ENCODE data around the gene ANKMY1.
"Not testable (repeated sequence)": the region's sequence is repeated elsewhere in the genome, so short reads cannot be mapped to it uniquely, and the experiment has no call there.

The ANKMY1 gene

DNA sequence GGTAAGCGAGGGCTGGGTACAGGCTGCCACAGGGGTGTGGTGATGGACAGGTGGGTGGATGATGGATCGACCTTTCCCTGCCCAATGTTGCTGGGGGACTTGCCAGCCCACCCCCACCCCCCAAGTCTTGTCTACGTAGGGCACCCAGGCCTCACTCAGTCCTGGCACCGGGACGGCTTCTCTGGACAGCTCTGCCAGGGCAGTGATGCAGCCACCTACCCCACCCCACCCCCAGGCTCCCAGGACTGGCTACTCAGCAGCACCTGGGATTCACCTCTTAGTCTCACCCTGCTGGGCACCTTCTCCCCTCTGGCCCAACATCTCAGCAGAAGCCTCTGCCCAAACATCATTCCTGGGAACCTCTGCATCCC lies 55.7 kb downstream of the ANKMY1 start:
- no peaks in the 10 kb centered on the region for H3K9me3 ChIP-seq (ENCODE audit: control insufficient read depth, low read length)
- 92 to 97% methylated on average over 5 of the region's 5 CpGs for WGBS, 2 experiments
- no peak overlapping the region for H3K27ac ChIP-seq (ENCODE audit: insufficient read depth, low read depth, low read length, poor library complexity, severe bottlenecking)
- H3K27me3 ChIP-seq (ENCODE audit: control insufficient read depth, insufficient read depth, low read length, poor library complexity, severe bottlenecking) = no peaks in the 10 kb centered on the region
- no peaks in the 10 kb centered on the region for H3K4me1 ChIP-seq (ENCODE audit: control insufficient read depth, insufficient read depth, low read length)
- H3K36me3 ChIP-seq (ENCODE audit: control insufficient read depth, insufficient read depth, low read length) = no peaks in the 10 kb centered on the region
- no peak overlapping the region for H3K4me3 ChIP-seq (ENCODE audit: insufficient read depth, low read depth, low read length)

DNA sequence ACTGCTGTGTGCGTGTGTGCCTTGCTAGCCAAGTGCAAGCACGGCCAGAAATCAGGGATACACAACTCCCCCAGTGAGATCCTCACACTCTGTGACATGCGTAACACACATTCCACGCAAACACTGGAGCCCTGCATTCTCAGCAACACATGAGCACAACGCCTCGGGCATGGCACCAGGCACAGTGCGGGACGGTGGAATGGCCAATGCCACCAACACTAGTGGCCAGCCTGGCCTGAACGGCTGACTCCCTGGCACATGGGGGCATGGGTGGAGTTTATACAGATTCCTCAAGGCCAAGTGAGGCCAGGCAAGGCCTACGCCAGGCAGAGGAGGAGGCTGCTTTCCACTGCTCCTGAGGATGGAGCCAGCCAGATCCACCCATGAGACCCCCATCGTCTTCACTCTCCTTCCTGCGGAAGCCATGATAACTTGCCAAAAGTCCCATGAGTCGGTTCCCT lies 56.2 kb downstream of the ANKMY1 start:
- H3K9me3 ChIP-seq (ENCODE audit: control insufficient read depth, low read length) = no peaks in the 10 kb centered on the region
- no peaks in the 10 kb centered on the region for H3K27me3 ChIP-seq (ENCODE audit: control insufficient read depth, insufficient read depth, low read length, poor library complexity, severe bottlenecking)
- no peak overlapping the region for H3K27ac ChIP-seq (ENCODE audit: insufficient read depth, low read depth, low read length, poor library complexity, severe bottlenecking)
- H3K36me3 ChIP-seq (ENCODE audit: control insufficient read depth, insufficient read depth, low read length) = no peaks in the 10 kb centered on the region
- no peaks in the 10 kb centered on the region for H3K4me1 ChIP-seq (ENCODE audit: control insufficient read depth, insufficient read depth, low read length)
- H3K4me3 ChIP-seq (ENCODE audit: insufficient read depth, low read depth, low read length) = no peak overlapping the region
- 88 to 90% methylated on average over 13 of the region's 13 CpGs for WGBS, 2 experiments

DNA sequence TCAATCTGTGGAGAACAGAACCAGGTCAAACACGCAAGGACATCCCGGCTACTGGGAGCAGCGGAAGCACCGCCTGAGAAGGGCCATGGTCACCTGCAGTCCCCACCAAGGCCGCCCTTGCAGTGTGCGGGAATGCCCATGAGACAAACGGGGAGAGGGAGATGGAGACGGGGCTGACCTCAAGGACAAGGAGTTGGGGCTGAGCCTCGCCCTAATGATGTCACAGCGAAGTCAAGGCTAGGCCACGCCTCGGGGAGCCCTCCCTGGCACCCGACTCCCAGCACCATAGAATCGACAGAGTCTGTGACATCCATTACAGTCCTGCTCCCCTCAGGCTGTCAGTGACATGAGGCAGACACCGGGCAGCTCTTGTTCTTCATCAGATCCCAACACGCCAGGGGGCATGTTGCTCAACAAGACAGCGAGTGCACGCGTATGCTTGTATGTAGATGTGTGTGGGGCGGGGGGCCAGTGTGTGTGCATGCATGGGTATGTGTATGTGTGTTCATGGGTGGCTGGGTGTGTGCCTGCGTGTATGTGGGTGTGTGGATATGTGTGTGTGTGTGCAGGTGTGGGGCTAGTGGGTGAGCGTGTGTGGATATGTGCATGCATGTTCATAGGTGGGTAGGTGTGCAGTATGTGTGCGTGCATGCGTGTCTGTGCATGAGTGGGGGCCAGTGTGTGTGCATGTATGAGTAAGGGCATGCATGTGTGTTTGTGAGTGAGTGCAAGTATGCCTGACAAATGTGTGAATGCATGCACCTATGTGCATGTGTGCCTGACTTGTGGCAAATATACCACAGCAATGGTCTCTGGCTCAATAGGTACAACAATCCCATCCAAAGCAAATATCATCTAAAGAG lies 57.0 kb downstream of the ANKMY1 start:
- H3K9me3 ChIP-seq (ENCODE audit: control insufficient read depth, low read length) = no peaks in the 10 kb centered on the region
- no peak overlapping the region for H3K27ac ChIP-seq (ENCODE audit: insufficient read depth, low read depth, low read length, poor library complexity, severe bottlenecking)
- H3K27me3 ChIP-seq (ENCODE audit: control insufficient read depth, insufficient read depth, low read length, poor library complexity, severe bottlenecking) = no peaks in the 10 kb centered on the region
- 94 to 96% methylated on average over 24 of the region's 24 CpGs for WGBS, 2 experiments
- no peak overlapping the region for H3K4me3 ChIP-seq (ENCODE audit: insufficient read depth, low read depth, low read length)
- H3K4me1 ChIP-seq (ENCODE audit: control insufficient read depth, insufficient read depth, low read length) = no peaks in the 10 kb centered on the region
- H3K36me3 ChIP-seq (ENCODE audit: control insufficient read depth, insufficient read depth, low read length) = no peaks in the 10 kb centered on the region

DNA sequence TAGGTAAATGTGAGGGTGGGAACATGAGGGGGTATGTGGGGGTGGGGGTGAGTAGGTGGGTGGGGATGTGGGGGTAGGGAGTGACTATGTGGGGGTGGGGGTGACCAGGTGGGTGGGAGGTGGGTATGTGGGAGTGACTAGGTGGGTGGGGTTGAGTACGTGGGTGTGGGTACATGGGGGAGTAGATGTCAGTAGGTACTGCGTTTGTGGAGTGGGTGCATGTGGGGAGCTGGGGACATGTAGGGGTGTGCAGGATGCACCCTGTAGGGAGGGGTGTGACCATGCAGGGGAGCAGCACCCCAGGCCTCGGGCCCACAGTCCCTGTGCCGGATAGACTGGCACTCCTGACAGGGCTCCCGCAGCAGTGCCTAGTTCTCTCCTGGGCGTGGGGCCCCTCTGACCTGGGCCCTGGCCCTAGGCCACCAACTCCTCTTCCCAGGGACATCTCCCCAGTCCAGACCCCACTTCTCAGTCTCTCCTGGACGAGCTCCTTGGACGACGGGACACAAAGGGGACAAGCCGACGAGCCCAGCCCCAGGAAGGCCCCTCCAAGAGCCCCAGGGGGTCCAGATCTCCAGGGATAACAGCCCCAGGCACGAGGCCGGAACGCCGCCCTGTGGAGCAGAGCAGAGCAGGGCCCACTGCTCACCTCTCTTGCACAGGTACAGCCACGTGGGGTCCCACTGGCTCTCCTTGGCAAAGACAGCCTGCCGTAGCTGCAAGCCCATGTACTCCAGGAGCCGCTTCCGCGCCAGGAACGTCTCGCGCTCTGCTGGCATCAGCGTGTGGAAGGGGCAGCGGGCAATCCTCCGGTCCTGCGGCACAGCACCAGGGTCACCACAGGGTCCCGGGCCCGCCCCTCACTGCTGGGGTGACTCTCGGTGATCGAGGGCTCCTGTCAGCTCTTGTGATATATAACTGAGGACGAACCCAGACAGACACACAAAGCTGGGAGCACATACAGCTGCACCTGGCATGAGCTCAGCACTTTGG lies 58.2 kb downstream of the ANKMY1 start:
- Histone ChIP-seq H3K9me3 (ENCODE audit: control insufficient read depth, low read length) (no peaks in the 10 kb centered on the region), H3K27ac (ENCODE audit: insufficient read depth, low read depth, low read length, poor library complexity, severe bottlenecking) (no peak overlapping the region), H3K4me3 (ENCODE audit: insufficient read depth, low read depth, low read length) (no peak overlapping the region), H3K27me3 (ENCODE audit: control insufficient read depth, insufficient read depth, low read length, poor library complexity, severe bottlenecking) (no peaks in the 10 kb centered on the region), H3K4me1 (ENCODE audit: control insufficient read depth, insufficient read depth, low read length) (no peaks in the 10 kb centered on the region), H3K36me3 (ENCODE audit: control insufficient read depth, insufficient read depth, low read length) (no peaks in the 10 kb centered on the region)
- WGBS, 2 experiments = 91% methylated on average over 32 of the region's 32 CpGs

DNA sequence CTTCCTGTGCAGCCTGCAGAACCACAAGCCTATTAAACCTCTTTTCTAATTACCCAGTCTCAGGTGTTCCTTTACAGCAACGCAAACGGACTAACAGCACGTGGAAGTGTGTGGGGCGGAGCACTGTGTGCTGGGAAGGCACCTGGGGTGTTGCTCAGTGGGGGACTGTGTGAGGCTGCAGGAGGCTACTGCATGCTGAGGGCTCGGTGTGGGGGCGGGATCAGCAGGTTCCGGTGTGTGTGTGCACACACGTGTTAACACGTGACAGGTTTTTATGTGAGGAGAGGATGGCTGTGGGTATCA lies 58.9 kb downstream of the ANKMY1 start:
- Histone ChIP-seq H3K27ac (ENCODE audit: insufficient read depth, low read depth, low read length, poor library complexity, severe bottlenecking) (no peak overlapping the region), H3K4me1 (ENCODE audit: control insufficient read depth, insufficient read depth, low read length) (no peaks in the 10 kb centered on the region)
- 93 to 96% methylated on average over 9 of the region's 9 CpGs for WGBS, 2 experiments

DNA sequence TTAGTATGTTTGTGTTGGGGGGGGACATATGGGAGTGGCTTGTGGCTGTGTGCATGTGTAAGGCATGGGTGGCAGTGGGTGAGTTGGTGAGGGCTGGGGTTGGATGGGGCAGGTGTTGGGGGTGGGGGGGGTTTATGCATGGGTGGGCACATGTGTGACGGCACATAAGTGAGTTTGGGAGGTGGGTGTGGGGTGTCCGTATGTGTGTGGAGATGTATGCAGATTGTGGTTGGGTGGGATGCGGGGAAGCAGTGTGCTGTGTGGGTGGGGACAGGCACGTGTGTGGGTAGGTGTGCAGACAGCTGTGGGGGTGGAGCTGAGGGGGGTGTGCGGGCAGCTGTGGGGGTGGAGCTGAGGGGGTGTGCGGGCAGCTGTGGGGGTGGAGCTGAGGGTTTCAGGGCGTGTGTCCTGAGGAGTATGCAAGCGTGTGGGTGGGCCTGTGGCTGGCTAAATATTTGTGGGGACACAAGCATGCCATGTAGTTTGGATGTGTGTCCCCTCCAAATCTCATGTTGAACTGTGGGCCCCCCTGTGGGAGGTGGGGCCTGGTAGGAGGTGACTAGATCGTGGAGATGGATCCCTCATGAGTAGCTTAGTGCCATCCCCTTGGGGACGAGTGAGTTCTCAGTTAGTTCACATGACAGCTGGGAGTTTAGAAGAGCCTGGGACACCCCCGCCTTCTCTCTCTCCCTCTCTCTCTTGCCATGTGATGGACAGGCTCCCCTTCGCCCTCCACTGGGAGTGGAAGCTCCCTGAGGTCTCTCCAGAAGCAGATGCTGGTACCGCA lies 59.4 kb downstream of the ANKMY1 start:
- Histone ChIP-seq H3K4me1 (ENCODE audit: control insufficient read depth, insufficient read depth, low read length) (no peaks in the 10 kb centered on the region), H3K27ac (ENCODE audit: insufficient read depth, low read depth, low read length, poor library complexity, severe bottlenecking) (no peak overlapping the region), H3K27me3 (ENCODE audit: control insufficient read depth, insufficient read depth, low read length, poor library complexity, severe bottlenecking) (no peaks in the 10 kb centered on the region), H3K36me3 (ENCODE audit: control insufficient read depth, insufficient read depth, low read length) (no peaks in the 10 kb centered on the region), H3K4me3 (ENCODE audit: insufficient read depth, low read depth, low read length) (no peak overlapping the region), H3K9me3 (ENCODE audit: control insufficient read depth, low read length) (no peaks in the 10 kb centered on the region)
- 84 to 88% methylated on average over 13 of the region's 13 CpGs for WGBS, 2 experiments

More for the DNA sequence above, 58.9 kb downstream of the ANKMY1 start:
- no peak overlapping the region for H3K4me3 ChIP-seq (ENCODE audit: insufficient read depth, low read depth, low read length)
- H3K9me3 ChIP-seq (ENCODE audit: control insufficient read depth, low read length) = no peaks in the 10 kb centered on the region
- no peaks in the 10 kb centered on the region for H3K36me3 ChIP-seq (ENCODE audit: control insufficient read depth, insufficient read depth, low read length)
- no peaks in the 10 kb centered on the region for H3K27me3 ChIP-seq (ENCODE audit: control insufficient read depth, insufficient read depth, low read length, poor library complexity, severe bottlenecking)

DNA sequence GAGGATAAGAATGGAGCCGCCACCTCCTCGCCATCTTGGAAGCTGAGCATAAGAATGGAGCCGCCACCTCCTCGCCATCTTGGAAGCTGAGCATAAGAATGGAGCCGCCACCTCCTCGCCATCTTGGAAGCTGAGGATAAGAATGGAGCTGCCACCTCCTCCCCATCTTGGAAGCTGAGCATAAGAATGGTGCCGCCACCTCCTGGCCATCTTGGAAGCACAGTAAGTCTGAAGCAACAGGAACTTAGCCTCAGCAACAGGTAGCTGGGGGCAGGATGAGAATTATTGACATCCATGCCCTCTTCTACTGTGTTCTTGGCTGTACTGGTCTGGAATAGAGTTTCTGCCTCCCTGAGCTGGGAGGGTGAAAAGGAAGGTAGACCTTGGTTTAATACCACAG lies 60.7 kb downstream of the ANKMY1 start:
- not testable (repeated sequence) for H3K36me3 ChIP-seq (ENCODE audit: control insufficient read depth, insufficient read depth, low read length); H3K27me3 ChIP-seq (ENCODE audit: control insufficient read depth, insufficient read depth, low read length, poor library complexity, severe bottlenecking); H3K4me1 ChIP-seq (ENCODE audit: control insufficient read depth, insufficient read depth, low read length); H3K4me3 ChIP-seq (ENCODE audit: insufficient read depth, low read depth, low read length); H3K27ac ChIP-seq (ENCODE audit: insufficient read depth, low read depth, low read length, poor library complexity, severe bottlenecking); H3K9me3 ChIP-seq (ENCODE audit: control insufficient read depth, low read length)
- 86 to 87% methylated on average over 7 of the region's 7 CpGs for WGBS, 2 experiments

DNA sequence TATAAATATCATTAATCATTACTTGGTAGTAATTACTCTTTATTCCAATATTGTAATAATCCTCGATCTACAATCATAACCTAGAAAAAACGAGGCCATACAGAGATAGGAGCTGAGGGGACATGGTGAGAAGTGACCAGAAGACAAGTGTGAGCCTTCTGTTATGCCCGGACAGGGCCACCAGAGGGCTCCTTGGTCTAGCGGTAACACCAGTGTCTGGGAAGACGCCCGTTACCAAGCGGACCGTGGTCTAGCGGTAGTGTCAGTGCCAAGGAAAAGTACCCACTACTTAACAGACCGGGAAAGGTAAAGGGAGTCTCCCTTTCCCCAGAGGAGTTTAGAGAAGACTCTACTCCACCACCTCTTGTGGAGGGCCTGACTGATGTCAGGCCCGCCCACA lies 62.8 kb downstream of the ANKMY1 start:
- WGBS, 2 experiments = 59 to 65% methylated on average over 10 of the region's 11 CpGs
- not testable (repeated sequence) for H3K27me3 ChIP-seq (ENCODE audit: control insufficient read depth, insufficient read depth, low read length, poor library complexity, severe bottlenecking); H3K4me1 ChIP-seq (ENCODE audit: control insufficient read depth, insufficient read depth, low read length); H3K9me3 ChIP-seq (ENCODE audit: control insufficient read depth, low read length); H3K4me3 ChIP-seq (ENCODE audit: insufficient read depth, low read depth, low read length); H3K36me3 ChIP-seq (ENCODE audit: control insufficient read depth, insufficient read depth, low read length); H3K27ac ChIP-seq (ENCODE audit: insufficient read depth, low read depth, low read length, poor library complexity, severe bottlenecking)

DNA sequence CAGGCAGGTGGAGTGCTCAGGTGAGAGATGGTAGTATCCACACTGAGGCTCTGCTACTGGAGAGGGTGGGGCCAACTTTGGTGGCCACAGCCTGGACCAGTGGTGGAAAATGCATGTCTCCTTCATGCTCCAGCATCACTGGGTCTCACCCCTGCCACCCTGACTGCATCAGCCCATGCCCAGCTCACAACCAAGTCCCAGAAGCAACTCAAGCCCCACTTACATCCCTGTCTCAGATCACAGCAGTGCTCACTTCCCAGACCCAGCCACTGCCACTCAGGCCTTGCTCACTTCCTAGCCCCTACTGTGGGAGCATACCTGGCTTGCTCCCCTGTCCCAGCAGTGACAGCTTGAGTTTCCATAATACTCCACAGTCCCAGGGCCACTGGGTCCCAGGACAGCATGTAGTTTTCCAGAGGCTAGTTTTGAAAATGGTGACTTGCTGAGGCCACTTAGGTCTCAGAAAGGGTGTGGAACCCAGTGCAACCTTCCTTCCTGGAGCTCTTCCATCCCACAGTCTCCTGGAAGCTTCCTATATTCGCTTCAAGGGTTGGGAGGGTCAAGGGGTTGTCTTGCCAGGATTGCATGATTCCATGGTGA lies 63.5 kb downstream of the ANKMY1 start:
- Histone ChIP-seq H3K27ac (ENCODE audit: insufficient read depth, low read depth, low read length, poor library complexity, severe bottlenecking) (no peak overlapping the region), H3K9me3 (ENCODE audit: control insufficient read depth, low read length) (peaks cover 5% of the 10 kb centered on the region), H3K4me1 (ENCODE audit: control insufficient read depth, insufficient read depth, low read length) (no peaks in the 10 kb centered on the region), H3K4me3 (ENCODE audit: insufficient read depth, low read depth, low read length) (no peak overlapping the region), H3K27me3 (ENCODE audit: control insufficient read depth, insufficient read depth, low read length, poor library complexity, severe bottlenecking) (no peaks in the 10 kb centered on the region), H3K36me3 (ENCODE audit: control insufficient read depth, insufficient read depth, low read length) (no peaks in the 10 kb centered on the region)
- 88 to 100% methylated on average over 1 of the region's 1 CpG for WGBS, 2 experiments

All from ectodermal cell (in vitro differentiated cells).